ENCODE data around the gene PIP5K1B.
A peak's percentile ranks its signal among the peaks of the same experiment; 100 is the strongest.

DNA sequence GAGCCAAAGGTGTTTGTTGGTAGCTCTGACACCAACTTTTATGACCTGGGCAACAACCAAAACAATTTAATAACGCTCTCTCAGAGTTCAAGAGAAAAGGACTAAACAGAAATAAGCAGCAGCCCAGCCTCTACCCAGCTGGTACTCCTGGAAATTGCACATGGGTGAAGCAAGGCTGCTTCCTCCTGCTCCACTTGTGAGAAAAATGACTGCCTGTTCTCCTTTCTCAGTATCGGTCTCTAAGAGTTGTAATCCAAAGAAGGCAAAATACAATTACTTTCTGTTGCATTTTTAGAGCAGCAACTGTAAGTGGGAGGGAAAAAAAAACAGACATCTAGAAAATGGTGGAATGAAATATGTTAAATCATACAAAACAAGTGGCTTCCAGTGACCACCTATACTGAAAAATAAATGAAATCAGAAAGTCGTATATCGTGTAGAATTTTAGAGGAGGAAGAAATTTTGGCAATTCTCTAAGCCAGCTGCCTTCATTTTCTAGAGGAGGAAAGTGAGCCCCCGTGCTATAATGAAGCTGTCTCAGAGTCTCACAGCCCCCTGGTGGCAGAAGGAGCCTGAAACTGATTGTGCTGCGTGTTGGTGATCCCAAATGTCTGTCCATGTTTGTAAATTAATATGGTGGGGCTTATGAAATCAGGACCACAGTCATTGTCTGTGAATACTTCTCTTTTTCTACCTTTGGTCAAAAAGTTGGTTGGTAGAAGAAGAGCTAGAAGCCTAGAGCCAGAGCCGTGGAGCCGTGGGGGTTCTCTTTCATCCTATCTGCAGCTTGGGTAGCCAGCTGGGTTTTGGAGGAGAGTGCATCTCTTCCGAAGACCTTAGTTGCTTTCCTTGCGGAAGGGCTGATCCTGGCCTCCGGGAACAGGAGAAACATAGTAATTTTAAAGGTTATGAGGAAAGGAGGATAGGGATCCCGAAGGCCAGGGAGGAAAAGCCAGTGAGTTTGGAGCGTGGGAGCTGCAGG, 139.9 kb downstream of the PIP5K1B start:
- TF ChIP-seq CEBPB (IDR thresholded peaks at IDR 0.05; ENCODE audit: low read depth), result no peak
- no peak for TF ChIP-seq YY1 (IDR thresholded peaks at IDR 0.05; ENCODE audit: extremely low read depth, insufficient replicate concordance, low read depth, low read length)
- TF ChIP-seq FOSL1 (IDR thresholded peaks at IDR 0.05; ENCODE audit: low read depth), result no peak
- TF ChIP-seq POLR2A (IDR thresholded peaks at IDR 0.05; ENCODE audit: borderline replicate concordance, extremely low read depth, insufficient read depth, insufficient read length), result no peak
- TF ChIP-seq, protein P1, sequence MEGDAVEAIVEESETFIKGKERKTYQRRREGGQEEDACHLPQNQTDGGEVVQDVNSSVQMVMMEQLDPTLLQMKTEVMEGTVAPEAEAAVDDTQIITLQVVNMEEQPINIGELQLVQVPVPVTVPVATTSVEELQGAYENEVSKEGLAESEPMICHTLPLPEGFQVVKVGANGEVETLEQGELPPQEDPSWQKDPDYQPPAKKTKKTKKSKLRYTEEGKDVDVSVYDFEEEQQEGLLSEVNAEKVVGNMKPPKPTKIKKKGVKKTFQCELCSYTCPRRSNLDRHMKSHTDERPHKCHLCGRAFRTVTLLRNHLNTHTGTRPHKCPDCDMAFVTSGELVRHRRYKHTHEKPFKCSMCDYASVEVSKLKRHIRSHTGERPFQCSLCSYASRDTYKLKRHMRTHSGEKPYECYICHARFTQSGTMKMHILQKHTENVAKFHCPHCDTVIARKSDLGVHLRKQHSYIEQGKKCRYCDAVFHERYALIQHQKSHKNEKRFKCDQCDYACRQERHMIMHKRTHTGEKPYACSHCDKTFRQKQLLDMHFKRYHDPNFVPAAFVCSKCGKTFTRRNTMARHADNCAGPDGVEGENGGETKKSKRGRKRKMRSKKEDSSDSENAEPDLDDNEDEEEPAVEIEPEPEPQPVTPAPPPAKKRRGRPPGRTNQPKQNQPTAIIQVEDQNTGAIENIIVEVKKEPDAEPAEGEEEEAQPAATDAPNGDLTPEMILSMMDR (IDR thresholded peaks at IDR 0.05 in 2 of 3, conservative IDR thresholded peaks at IDR 0.05 in 1 of 3; ENCODE audit: borderline replicate concordance in 1 of 3, insufficient read depth in 1 of 3, low read depth in 2 of 3, low read length in 2 of 3), result peak; percentile 34 to 74 (median 73); a peak in 5 of 6 replicates
- TF ChIP-seq, protein P2, sequence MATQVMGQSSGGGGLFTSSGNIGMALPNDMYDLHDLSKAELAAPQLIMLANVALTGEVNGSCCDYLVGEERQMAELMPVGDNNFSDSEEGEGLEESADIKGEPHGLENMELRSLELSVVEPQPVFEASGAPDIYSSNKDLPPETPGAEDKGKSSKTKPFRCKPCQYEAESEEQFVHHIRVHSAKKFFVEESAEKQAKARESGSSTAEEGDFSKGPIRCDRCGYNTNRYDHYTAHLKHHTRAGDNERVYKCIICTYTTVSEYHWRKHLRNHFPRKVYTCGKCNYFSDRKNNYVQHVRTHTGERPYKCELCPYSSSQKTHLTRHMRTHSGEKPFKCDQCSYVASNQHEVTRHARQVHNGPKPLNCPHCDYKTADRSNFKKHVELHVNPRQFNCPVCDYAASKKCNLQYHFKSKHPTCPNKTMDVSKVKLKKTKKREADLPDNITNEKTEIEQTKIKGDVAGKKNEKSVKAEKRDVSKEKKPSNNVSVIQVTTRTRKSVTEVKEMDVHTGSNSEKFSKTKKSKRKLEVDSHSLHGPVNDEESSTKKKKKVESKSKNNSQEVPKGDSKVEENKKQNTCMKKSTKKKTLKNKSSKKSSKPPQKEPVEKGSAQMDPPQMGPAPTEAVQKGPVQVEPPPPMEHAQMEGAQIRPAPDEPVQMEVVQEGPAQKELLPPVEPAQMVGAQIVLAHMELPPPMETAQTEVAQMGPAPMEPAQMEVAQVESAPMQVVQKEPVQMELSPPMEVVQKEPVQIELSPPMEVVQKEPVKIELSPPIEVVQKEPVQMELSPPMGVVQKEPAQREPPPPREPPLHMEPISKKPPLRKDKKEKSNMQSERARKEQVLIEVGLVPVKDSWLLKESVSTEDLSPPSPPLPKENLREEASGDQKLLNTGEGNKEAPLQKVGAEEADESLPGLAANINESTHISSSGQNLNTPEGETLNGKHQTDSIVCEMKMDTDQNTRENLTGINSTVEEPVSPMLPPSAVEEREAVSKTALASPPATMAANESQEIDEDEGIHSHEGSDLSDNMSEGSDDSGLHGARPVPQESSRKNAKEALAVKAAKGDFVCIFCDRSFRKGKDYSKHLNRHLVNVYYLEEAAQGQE (IDR thresholded peaks at IDR 0.05; ENCODE audit: low read depth), result no peak
- TF ChIP-seq POLR2AphosphoS5 (IDR thresholded peaks at IDR 0.05; ENCODE audit: low read depth, low read length), result no peak
- TF ChIP-seq, protein P3, sequence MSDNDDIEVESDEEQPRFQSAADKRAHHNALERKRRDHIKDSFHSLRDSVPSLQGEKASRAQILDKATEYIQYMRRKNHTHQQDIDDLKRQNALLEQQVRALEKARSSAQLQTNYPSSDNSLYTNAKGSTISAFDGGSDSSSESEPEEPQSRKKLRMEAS (IDR thresholded peaks at IDR 0.05), result no peak
- TF ChIP-seq JUND (IDR thresholded peaks at IDR 0.05), result no peak
- TF ChIP-seq CBX3 (IDR thresholded peaks at IDR 0.05; ENCODE audit: low read depth), result no peak
- TF ChIP-seq SIN3A (IDR thresholded peaks at IDR 0.05; ENCODE audit: low read depth), result no peak
- no peak for TF ChIP-seq EZH2phosphoT487 (IDR thresholded peaks at IDR 0.05; ENCODE audit: borderline replicate concordance)
- peak; percentile 42; the same call in 1 of the 2 replicates for TF ChIP-seq RAD21 (IDR thresholded peaks at IDR 0.05; ENCODE audit: low read depth)

Measured in HCT116 (cell line).